OCI-LY3 (cell line): ENCODE data around the gene YAF2.

Experiments
- CTCF ChIP-seq: fragments of 200-600, 300-600 bp; sonication (generic); IDR thresholded peaks from 2 replicates; pipeline ENCODE4 v1.5.1; 2014; ENCODE audit warnings: antibody characterized with exemption, low read length, low read depth
- EZH2phosphoT487 ChIP-seq: fragments of 200-600 bp; shearing (Covaris generic); IDR thresholded peaks from 2 replicates; pipeline ENCODE4 v1.6.1; 2018; ENCODE audit warnings: antibody characterized with exemption, mixed run types, low read depth

GRCh38 chr12:42163913-42164312 is 74.1 kb downstream of the YAF2 start:
- no peak for TF ChIP-seq CTCF
- no peak for TF ChIP-seq EZH2phosphoT487
